Measurements from ENCODE around the gene MXRA5.
"Not testable (repeated sequence)": the region's sequence is repeated elsewhere in the genome, so short reads cannot be mapped to it uniquely, and the experiment has no call there.

Gene MXRA5

GRCh38 chrX:3343569-3343968 is 2.9 kb downstream of the MXRA5 start:
- DNase-seq (ENCODE audit: low read depth) = not testable (repeated sequence)

- DNase-seq (ENCODE audit: low read depth) = no peak
These were observed 6.4 kb downstream of the MXRA5 start for GRCh38 chrX:3340016-3340415.

- no peak for DNase-seq (ENCODE audit: low read depth)
These were observed 19.8 kb downstream of the MXRA5 start for GRCh38 chrX:3326681-3327080.

GRCh38 chrX:3320471-3321046 is 25.9 kb downstream of the MXRA5 start:
- DNase-seq (ENCODE audit: low read depth) = peak; percentile 0

- no peak for DNase-seq (ENCODE audit: low read depth)
These were observed 29.2 kb downstream of the MXRA5 start for GRCh38 chrX:3317191-3317718.

GRCh38 chrX:3312109-3312508 is 34.3 kb downstream of the MXRA5 start:
- DNase-seq (ENCODE audit: low read depth) = no peak

- DNase-seq (ENCODE audit: low read depth) = no peak
These were observed 38.6 kb downstream of the MXRA5 start for GRCh38 chrX:3307881-3308280.

- no peak for DNase-seq (ENCODE audit: low read depth)
These were observed 46.8 kb downstream of the MXRA5 start for GRCh38 chrX:3299636-3300035.

GRCh38 chrX:3295731-3296130 is 50.7 kb downstream of the MXRA5 start:
- DNase-seq (ENCODE audit: low read depth) = peak; percentile 11

- DNase-seq (ENCODE audit: low read depth) = peak; percentile 17
These were observed 53.2 kb downstream of the MXRA5 start for GRCh38 chrX:3293251-3293650.

- DNase-seq (ENCODE audit: low read depth) = no peak
These were observed 55.9 kb downstream of the MXRA5 start for GRCh38 chrX:3290561-3290960.

GRCh38 chrX:3286196-3286945 is 60.1 kb downstream of the MXRA5 start:
- peak; percentile 77 for DNase-seq (ENCODE audit: low read depth)

GRCh38 chrX:3280706-3281105 is 65.7 kb downstream of the MXRA5 start:
- DNase-seq (ENCODE audit: low read depth) = no peak

GRCh38 chrX:3273668-3274067 is 72.8 kb downstream of the MXRA5 start:
- DNase-seq (ENCODE audit: low read depth) = not testable (repeated sequence)

- DNase-seq (ENCODE audit: low read depth) = peak; percentile 80
These were observed 74.6 kb downstream of the MXRA5 start for GRCh38 chrX:3271834-3272186.

GRCh38 chrX:3271183-3271833 is 75.1 kb downstream of the MXRA5 start:
- DNase-seq (ENCODE audit: low read depth) = no peak

GRCh38 chrX:3268829-3269228 is 77.6 kb downstream of the MXRA5 start:
- peak; percentile 52 for DNase-seq (ENCODE audit: low read depth)

- DNase-seq (ENCODE audit: low read depth) = no peak
These were observed 82.7 kb downstream of the MXRA5 start for GRCh38 chrX:3263681-3264126.

GRCh38 chrX:3262901-3263300 is 83.6 kb downstream of the MXRA5 start:
- peak; percentile 88 for DNase-seq (ENCODE audit: low read depth)

All from iris pigment epithelial cell (primary cell).